HL-60 (cell line): Measurements from ENCODE around the gene TJP3.

Source experiments
- DNase-seq, 2 experiments: peaks; one replicate each; pipeline ENCODE4 v3.0.0-alpha.2; 2010 to 2020; ENCODE audit warnings: low read depth in 1 of 2, low spot score in 1 of 2
- H3K27ac ChIP-seq: fragments of 250-450 bp; sonication (Bioruptor Pico); replicated peaks from 2 replicates; pipeline ENCODE4 v1.5.1; 2020; ENCODE audit warnings: mild to moderate bottlenecking, moderate library complexity
- H3K27me3 ChIP-seq: fragments of 250-450 bp; sonication (Bioruptor Pico); 2 replicates; pipeline ENCODE4 v1.5.1; 2021; ENCODE audit warnings: mild to moderate bottlenecking, moderate library complexity; ENCODE audit not compliant: insufficient read depth, poor library complexity, severe bottlenecking
- H3K4me3 ChIP-seq: replicated peaks from 2 replicates; pipeline ENCODE4 v1.5.1; 2011; ENCODE audit warnings: mild to moderate bottlenecking, control low read depth, low read length; ENCODE audit not compliant: insufficient read depth
- CTCF ChIP-seq: IDR thresholded peaks from one replicate; pipeline ENCODE4 v1.5.1; 2011; ENCODE audit warnings: low read length, control low read depth, inconsistent platforms; ENCODE audit not compliant: insufficient read depth
- GABPA ChIP-seq: IDR thresholded peaks from 2 replicates; pipeline ENCODE4 v1.6.1; 2012; ENCODE audit warnings: low read depth
- POLR2AphosphoS5 ChIP-seq: IDR thresholded peaks from 2 replicates; pipeline ENCODE4 v1.6.1; 2012; ENCODE audit warnings: low read depth
- REST ChIP-seq: IDR thresholded peaks from 2 replicates; pipeline ENCODE4 v1.6.1; 2012; ENCODE audit warnings: low read depth; ENCODE audit not compliant: insufficient replicate concordance
- SPI1 ChIP-seq: IDR thresholded peaks from 2 replicates; pipeline ENCODE4 v1.6.1; 2012; ENCODE audit warnings: low read depth, mild to moderate bottlenecking, borderline replicate concordance

TJP3 gene

GRCh38 chr19:3771906-3772455 lies 63.8 kb downstream of the TJP3 start, which contains the start of gene RAX2:
RAX2 (minus strand) TSS chr19:3772228; CDS start chr19:3771742, 486 bp downstream.
- Histone ChIP-seq H3K27ac (no peak within 1 kb of the TSS), H3K27me3 (no peaks in the 10 kb centered on the region), H3K4me3 (no peak within 1 kb of the TSS)
- TF ChIP-seq REST, result no peak
- no peak for TF ChIP-seq CTCF
- TF ChIP-seq SPI1, result no peak
- TF ChIP-seq GABPA, result no peak
- TF ChIP-seq POLR2AphosphoS5, result no peak
- no peak for DNase-seq

GRCh38 chr19:3773814-3774515 lies 65.8 kb downstream of the TJP3 start:
- no peaks in the 10 kb centered on the region for H3K27me3 ChIP-seq
- H3K27ac ChIP-seq, result no peak overlapping the region
- DNase-seq, result no peak
- no peak for TF ChIP-seq REST
- no peak for TF ChIP-seq CTCF
- TF ChIP-seq POLR2AphosphoS5, result no peak
- TF ChIP-seq GABPA, result no peak
- no peak for TF ChIP-seq SPI1
- no peak overlapping the region for H3K4me3 ChIP-seq

GRCh38 chr19:3774621-3775373 lies 66.6 kb downstream of the TJP3 start:
- Histone ChIP-seq H3K27me3 (no peaks in the 10 kb centered on the region), H3K4me3 (no peak overlapping the region), H3K27ac (no peak overlapping the region)
- TF ChIP-seq REST, result no peak
- no peak for DNase-seq
